ENCODE data around the gene GLIS2. TPM values are rescaled to one million over a fixed set of nuclear protein-coding genes. Genes with fewer than 3 reads are reported as not detected.

GLIS2 gene
- total and polyA plus RNA-seq, 4 donors, result 0.68 to 1.4 (median 1.1) TPM

- no peak for TF ChIP-seq HNF4G (IDR thresholded peaks at IDR 0.05)
- no peak for TF ChIP-seq SP1 (IDR thresholded peaks at IDR 0.05)
- no peak for TF ChIP-seq ZBTB33 (IDR thresholded peaks at IDR 0.05)
- TF ChIP-seq RXRA (IDR thresholded peaks at IDR 0.05), result no peak
- no peak for TF ChIP-seq GABPA (IDR thresholded peaks at IDR 0.05 in 1 of 2, conservative IDR thresholded peaks at IDR 0.05 in 1 of 2)
- no peak for TF ChIP-seq MAX (IDR thresholded peaks at IDR 0.05)
- TF ChIP-seq NR2F2 (IDR thresholded peaks at IDR 0.05), result no peak
- TF ChIP-seq ATF3 (IDR thresholded peaks at IDR 0.05), result no peak
Observed at GRCh38 chr16:4388271-4389021, 72.6 kb downstream of the GLIS2 start (continued).

Other genes starting within 250 kb of the GLIS2 start
- 10 to 100 TPM in 1 of 2 donors, 1 to 10 TPM in 1; 9.6 to 25.1 TPM for gene ADCY9, start 199.6 kb upstream of the GLIS2 start, total RNA-seq
- gene ADCY9, start 199.6 kb upstream of the GLIS2 start, polyA plus RNA-seq, result 10 to 100 TPM in 1 of 2 donors, 1 to 10 TPM in 1; 3.6 to 12.5 TPM
- gene SRL, start 74.0 kb upstream of the GLIS2 start, total RNA-seq, result under 1 TPM; 0.14 to 0.17 TPM
- gene SRL, start 74.0 kb upstream of the GLIS2 start, polyA plus RNA-seq, result under 1 TPM; 0.17 to 0.22 TPM
- 1 to 10 TPM; 2.8 to 3.8 TPM for gene TFAP4, start 43.0 kb upstream of the GLIS2 start, total RNA-seq
- gene TFAP4, start 43.0 kb upstream of the GLIS2 start, polyA plus RNA-seq, result 1 to 10 TPM; 1.5 to 3.5 TPM
- gene PAM16, start 35.3 kb downstream of the GLIS2 start, total RNA-seq, result 10 to 100 TPM; 14.0 to 23.8 TPM
- 10 to 100 TPM; 35.3 to 70.5 TPM for gene PAM16, start 35.3 kb downstream of the GLIS2 start, polyA plus RNA-seq
- gene VASN, start 55.8 kb downstream of the GLIS2 start, total RNA-seq, result 10 to 100 TPM; 19.7 to 22.7 TPM
- 10 to 100 TPM in 1 of 2 donors, 1 to 10 TPM in 1; 6.2 to 26.9 TPM for gene VASN, start 55.8 kb downstream of the GLIS2 start, polyA plus RNA-seq
- gene CORO7, start 100.5 kb downstream of the GLIS2 start, total RNA-seq, result 10 to 100 TPM; 16.0 to 21.5 TPM
- 10 to 100 TPM in 1 of 2 donors, 1 to 10 TPM in 1; 7.3 to 10.0 TPM for gene CORO7, start 100.5 kb downstream of the GLIS2 start, polyA plus RNA-seq
- gene DNAJA3, start 109.8 kb downstream of the GLIS2 start, total RNA-seq, result 10 to 100 TPM; 39.6 to 86.3 TPM
- gene DNAJA3, start 109.8 kb downstream of the GLIS2 start, polyA plus RNA-seq, result 10 to 100 TPM; 57.2 to 73.9 TPM
- gene NMRAL1, start 158.6 kb downstream of the GLIS2 start, total RNA-seq, result 10 to 100 TPM; 20.1 to 21.8 TPM
- gene NMRAL1, start 158.6 kb downstream of the GLIS2 start, polyA plus RNA-seq, result 10 to 100 TPM; 34.8 to 45.4 TPM
- gene HMOX2, start 160.3 kb downstream of the GLIS2 start, total RNA-seq, result 10 to 100 TPM; 11.4 to 45.7 TPM
- 10 to 100 TPM; 77.3 to 81.5 TPM for gene HMOX2, start 160.3 kb downstream of the GLIS2 start, polyA plus RNA-seq
- gene CDIP1, start 222.7 kb downstream of the GLIS2 start, total RNA-seq, result 1 to 10 TPM; 4.4 to 8.4 TPM
- 10 to 100 TPM; 15.7 to 18.6 TPM for gene CDIP1, start 222.7 kb downstream of the GLIS2 start, polyA plus RNA-seq
- gene C16orf96, start 240.3 kb downstream of the GLIS2 start, total RNA-seq, result under 1 TPM; 0.09 to 0.25 TPM
- under 1 TPM; 0.06 to 0.07 TPM for gene C16orf96, start 240.3 kb downstream of the GLIS2 start, polyA plus RNA-seq

Measured in liver (tissue), 5 donors.